GM18868 (cell line): ENCODE measurements around the gene TMTC1.

Experiments used
- ATAC-seq: cut with Tn5 transposase; IDR thresholded peaks from one replicate; pipeline ENCODE4 v1.9.1; 2021; ENCODE audit warnings: mild to moderate bottlenecking, moderate library complexity; ENCODE audit not compliant: unreplicated experiment

Gene TMTC1

DNA sequence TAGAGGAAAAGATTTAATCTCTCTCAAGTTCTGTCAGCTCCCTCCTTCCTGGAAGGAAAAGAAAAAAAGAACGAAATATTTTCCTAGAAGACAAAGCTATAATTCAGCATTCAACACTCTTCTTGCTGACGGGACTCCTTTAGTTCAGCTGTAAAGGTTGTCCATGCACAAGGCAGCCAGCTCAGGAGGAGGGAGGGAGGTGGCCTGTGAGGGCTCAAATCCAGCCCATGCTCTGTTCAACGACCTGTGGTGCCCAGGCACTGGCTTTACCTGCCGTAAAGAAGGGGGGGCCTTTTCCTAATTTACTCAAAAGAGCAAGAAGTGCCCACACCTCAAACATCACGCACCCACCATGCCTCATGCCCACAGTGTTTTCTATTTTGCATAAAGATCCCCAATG is 109.3 kb downstream of the TMTC1 start:
- ATAC-seq = no peak

DNA sequence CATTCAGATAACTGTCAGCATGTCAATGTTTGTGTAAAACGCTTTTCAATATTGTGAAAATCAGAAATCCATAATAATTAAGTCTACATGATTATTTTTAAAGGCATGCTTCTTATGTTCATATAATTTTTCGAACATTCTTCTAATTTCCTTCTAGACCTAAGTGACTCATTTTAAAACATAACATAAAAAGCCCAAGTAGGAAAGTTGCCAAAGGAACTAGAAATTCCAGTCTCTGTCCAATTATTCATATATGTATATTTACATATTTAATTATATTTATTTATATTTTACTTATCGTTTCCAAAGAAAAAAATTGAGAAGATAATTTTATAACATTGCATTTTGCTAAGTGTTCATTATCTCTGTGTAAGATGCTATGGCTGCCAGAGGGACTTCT is 110.4 kb downstream of the TMTC1 start:
- ATAC-seq = no peak

DNA sequence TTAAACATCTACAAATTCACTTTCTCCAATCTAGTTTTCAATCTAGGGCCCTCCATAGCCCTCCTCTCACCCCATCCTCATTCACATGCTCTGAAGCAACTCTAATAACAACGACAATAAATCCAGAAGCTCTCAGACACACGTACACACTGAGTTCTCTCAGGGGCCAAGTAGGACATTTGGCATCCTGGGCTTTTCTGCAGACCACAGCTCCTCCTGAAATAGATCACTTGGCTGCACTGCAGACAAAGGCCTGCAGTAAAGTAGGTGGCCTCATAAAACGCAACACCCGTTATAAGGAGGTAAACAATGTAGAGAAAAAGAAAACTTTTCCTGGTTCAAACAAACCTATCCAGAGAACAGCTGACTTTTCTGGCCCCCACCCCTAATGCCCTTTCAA is 111.2 kb downstream of the TMTC1 start:
- ATAC-seq = no peak

DNA sequence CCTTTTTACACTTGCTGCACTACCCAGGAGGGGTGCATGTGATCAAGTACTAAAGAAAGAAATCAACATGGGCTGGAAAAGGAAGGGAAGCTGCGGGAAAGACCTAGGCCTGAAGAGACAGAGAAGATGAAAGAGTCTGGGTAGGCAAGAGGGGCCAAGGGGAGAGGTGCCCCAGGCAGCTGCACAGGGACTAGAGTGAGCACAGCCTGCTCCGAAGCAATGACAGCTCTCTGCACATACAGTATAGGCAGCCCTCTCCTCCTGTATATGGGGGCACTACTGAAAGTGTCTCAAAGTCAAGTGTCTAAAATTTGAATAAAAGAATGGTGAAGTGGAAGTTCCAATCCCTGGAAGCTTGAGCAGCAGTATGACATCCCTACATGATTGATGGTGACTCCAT is 112.0 kb downstream of the TMTC1 start:
- no peak for ATAC-seq

DNA sequence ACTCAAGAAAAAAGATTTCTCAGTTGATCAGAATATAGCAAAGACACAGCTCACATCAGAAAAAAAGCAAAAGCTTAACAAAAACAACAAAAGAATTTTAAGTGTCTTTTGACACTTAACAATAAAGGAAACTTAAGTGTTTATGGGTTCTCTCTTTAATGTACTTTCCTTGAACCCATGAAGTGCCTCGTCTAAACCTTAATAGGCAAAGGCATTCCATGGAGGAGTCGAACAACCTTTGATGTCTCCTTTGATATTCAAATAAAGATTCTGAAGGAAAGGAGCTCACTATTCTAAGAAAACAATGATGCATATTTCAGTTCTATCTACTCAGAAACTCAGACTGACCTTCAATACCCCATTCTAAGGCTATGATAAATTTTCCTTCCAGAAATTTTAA is 116.7 kb downstream of the TMTC1 start:
- no peak for ATAC-seq

DNA sequence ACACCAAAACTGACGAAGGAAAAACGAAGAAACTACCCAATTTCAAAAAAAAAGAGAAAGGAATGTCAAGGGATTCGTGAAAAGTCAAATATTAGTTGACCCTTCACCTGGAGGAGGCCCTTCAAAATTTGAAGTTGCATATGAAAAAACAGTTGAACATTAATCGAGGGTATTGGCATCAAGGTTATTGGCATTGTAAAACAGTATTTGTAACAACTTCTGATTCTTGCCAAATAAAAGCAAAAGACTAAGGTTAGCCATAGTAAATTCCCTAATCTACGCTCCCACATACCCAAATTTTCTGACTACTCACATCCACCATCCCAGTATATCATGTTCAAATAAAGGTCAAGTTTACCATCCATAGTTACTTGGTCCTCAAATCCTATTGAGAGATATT is 118.6 kb downstream of the TMTC1 start:
- ATAC-seq = no peak

DNA sequence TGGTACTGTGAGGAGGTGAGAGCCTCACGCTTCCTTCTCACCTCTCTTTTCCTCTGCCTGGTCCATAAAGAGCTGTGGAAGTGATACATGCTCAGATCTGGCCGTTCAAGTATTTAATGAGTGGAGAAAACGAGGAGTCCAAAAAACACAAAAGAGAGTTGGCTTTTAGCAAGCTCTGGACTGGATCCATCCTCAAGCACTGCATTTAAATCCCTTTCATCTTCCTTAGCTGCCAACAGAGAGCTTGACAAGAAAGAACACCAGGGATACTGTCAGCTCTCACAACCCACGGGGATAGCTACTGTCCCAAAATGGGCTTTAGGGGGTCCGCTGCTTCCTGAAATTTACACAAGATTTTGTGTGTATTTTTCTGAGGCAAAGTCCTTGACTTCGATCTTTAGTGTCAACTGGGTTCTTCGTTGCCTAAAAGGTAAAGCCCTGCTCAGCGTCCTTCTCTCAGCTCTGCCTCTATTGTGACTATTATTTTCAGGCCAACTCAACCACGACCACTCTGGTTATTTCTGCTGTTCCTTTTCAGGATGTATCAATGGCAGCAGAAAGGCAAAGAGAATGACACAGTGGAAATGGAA is 120.9 kb downstream of the TMTC1 start:
- ATAC-seq = no peak

DNA sequence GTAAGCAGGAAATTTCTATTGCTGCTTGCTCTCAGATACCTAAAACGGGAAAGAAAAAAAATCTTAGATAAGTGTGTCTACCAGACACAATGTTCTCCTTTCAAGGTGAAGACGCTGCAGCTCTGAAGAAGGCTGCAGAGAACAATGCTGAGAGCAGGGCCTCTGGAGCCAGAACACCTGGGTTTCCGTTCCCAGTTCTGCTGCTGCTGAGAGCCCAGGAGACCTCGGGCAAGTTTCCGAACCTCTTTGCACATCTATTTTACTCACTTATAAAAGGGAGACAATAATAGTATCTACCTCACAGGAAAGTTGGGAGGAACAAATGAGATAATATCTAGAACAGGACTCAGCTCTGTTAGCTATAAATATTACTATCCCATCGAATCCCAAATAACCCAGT is 122.9 kb downstream of the TMTC1 start:
- no peak for ATAC-seq

DNA sequence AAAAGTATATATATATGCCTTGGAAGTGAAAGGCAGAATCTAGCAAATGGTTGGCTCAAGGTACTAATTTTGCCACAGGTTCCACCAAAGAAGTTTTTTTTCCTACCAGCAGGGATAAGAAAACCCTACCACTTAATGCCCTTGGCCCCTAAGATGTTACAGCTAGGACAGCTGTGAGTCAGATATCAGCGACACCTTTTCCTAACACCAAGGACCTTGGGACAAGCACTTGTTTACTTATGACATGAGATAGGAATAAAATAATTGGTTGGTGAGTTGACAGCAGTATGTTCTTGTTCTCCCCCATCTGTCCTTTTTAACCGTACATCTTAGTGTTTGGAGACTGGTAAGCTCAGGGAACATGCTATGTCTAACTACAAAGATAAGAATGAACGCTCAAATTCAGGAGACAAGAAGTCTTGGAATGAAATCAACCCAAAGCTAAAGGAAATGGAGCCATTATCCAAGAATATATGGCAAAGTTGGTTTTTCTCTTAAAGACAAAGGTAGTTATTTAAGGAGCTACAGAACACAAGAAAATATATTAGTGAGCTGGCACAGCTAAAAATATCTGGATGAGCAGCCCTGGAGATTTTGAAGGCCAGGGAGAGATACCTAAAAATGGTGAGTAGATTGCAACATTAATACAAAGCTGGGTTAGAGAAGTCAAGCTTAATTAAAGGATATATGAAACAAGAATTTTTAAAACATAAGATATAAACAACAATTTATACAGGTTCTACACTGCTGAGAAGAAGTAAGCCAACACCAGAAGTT is 126.8 kb downstream of the TMTC1 start:
- no peak for ATAC-seq

DNA sequence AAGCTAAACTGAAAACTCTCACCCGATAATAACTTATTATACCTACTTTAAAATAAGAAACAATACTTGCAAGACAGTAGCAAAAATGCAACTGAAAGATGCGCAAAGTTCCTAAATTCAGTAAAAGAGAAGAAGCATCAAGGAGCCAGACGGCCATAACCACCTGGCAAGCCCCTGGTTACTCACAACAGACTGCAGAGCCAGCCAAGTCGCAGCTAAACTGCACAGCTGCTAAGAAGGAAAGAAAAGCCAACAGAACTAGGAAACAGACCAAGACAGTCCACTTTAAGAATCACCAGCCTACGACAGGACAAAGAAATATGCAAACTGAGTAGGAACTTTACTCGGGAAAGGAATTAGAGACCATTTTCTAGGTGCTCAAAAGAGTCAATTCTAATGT is 127.9 kb downstream of the TMTC1 start:
- ATAC-seq = peak; percentile 57

DNA sequence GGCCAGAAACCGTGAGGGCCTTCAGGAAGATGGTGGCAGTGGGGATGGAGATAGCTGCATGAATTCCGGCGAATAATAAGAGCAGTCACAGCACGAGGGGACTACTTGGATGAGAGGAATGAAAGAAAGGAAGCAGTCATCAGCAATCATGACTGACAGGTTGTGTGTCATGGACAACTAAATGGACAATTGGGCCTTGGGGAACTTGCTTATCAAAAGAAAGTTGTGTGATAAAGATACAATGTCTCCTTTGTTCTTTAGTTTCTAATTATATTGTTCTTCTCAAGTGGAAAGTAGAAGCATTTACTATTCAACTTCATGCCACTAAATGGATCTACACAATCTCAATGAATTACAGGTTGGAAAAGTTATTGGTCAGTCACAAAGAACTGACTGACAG is 130.5 kb downstream of the TMTC1 start:
- no peak for ATAC-seq

DNA sequence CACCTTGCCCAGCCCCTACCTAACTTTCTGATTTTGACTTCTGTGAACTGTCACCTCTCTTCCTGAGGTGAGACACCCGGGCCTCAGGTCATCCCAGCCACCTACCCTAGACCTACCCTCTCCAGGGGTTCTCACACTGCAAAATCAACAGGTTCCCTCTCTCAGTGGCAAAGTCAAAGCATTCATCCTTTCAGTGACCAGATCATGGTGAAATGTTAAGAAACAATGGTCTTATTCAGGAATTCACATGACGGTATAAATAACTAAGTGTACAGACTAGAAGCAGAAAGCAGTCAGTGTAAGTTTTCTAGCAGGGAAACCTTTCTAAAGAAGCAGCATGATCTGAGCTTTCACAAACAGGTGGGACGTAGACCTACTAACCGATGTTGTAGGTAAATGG is 133.4 kb downstream of the TMTC1 start:
- ATAC-seq = no peak

DNA sequence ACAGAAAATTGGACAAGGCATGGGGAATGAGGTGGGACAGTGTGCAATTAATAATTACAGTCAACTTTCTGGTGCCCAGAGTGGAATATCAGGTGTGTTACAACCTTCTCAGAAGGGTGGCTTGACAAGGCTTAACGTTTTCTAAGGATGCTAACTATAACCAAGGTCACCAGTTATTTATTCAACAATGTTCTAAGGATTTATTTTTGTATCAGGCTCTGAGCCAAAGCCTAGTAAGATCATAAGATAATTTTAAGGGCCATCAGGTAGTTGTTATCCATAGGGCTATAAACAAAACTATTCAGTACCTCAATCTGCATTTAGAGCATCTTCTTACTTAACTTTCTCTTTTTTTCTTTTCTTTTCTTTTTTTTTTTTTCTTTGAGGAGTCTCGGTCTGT is 134.0 kb downstream of the TMTC1 start:
- no peak for ATAC-seq

DNA sequence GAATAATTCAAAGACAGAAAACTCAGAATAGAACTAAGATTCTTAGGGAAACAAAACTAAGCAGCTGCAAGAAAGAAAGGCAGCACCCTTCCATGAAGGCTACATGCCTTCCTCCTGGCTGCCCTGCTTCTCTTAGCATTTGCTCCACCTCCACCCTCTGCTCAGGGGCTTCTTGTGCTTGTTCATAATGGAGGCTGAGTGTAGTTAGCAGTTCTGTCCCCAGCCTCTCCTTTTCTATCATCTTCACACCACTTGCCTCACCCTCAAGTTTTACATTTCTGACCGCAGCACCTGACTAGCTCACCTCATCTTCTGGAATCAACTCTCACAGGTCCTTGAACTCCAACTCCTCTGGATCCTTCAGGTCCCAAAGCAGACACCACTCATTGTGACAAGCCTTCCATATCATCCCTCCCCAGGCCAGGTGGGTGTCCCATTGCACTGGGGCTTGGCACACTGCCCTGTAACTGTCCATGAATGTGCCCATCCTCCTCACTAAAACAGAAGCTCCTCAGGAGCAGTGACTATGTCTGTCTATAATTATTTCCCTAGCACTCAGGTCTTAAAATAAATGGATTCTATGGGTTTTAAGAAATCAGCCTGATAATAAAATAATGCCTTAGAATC is 139.1 kb downstream of the TMTC1 start:
- ATAC-seq = no peak

DNA sequence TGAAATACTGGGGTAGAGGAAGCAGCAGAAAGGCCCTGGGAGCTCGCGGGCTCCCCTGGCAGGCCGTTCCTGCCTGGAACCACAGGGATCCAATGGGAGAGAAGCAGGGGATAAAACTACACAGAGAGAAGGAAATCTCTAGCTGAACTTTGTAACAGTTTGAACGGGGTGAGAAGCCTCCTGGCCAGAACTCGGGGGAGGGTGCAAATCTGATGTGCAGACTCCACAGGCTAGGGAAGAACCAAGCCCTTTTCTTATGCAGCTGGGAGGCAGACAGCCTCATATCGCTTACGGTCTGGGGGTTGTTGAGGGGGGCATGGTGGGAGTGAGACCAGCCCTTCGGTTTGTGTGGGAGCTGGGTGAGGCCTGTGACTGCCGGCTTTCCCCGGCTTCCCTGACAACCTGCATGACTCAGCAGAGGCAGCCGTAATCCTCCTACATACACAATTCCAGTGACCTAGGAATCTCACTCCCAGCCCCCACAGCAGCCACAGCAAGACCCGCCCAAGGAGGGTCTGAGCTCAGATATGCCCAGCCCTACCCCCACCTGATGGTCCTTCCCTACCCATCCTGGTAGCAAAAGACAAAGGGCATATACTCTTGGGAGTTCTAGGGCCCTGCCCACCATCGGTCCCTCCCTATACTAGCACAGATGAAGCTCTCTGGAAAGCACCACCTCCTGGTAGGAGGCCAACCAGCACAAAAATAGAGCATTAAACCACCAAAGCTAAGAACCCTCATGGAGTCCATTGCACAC is 143.0 kb downstream of the TMTC1 start:
- ATAC-seq = no peak

DNA sequence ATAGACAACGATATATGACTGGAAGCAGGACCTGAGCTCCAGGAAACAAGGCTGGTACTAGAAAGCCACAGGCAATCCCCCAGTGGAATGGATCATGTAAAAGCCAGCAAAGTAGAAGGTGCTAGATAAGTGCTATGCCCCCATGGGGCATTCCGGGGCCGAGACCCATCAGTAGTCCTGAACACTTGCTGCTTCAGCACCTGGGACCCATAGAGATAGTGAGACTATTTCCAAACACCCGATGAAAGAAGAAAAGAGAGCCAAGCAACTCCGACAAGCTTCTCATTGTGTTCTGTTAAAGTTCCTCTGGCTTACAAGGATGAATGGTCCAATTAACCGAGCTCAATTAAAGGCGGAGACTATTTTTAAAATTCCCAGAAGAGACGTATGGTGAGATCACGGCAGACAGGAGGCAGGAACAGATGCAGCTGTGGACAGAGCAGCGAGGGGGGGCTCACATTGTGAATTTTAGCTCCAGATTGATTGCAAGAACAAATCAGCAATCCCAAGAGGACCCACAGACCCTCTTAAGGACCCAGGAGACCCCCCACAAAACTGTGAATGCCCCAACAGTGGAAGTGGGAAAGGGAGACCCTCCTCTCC is 143.7 kb downstream of the TMTC1 start:
- ATAC-seq = no peak

DNA sequence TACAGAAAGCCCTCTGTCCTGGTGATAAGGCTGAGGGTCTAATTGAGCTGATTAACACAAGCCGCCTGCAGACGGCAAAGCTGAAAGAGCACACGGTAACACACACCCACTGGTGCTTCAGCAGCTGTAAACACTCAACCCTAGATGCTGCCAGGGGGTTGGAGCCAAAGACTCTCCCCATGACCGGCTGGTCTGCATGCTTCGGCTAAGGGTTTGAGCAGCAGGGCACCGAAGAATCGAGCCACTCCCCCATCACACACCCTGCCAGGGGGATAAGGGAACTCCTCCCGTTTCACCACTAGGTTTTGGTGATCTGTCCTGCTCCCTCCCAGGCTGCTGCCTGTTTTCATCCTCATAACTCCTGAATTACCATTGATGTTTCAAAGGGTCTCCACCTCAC is 145.2 kb downstream of the TMTC1 start:
- ATAC-seq = no peak

DNA sequence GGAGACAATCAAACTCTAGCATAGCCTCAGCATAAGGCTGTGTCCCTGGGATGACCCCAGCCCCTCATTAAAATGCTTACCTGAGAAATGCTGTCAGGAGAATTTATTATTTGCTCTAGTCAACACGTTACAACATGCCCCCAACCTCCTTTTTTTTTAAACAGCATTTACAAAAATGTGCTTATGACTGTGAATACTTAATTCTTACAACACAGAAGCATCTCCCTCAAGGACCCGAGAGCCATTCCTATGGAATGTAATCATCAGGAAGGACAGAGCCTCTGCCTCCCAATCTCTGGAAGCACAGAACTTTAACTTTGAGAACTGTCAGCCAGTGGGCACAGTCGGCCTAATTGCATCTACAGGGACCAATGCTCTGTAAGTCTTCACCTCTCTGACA is 149.7 kb downstream of the TMTC1 start:
- ATAC-seq = no peak

DNA sequence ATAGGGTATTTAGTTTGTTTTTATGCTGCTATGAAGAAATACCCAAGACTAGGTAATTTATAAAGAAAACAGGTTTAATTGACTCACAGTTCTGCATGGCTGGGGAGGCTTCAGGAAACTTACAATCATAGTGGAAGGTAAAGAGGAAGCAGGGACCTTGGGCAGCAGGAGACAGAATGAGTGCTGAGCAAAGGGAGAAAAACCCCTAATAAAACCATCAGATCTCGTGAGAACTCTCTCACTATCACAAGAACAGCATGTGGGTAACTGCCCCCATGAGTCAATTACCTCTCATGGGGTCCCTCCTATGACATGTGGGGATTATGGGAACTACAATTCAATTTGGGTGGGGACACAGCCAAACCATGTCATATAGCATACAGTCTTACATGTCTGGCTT is 153.6 kb downstream of the TMTC1 start:
- ATAC-seq = peak; percentile 72

DNA sequence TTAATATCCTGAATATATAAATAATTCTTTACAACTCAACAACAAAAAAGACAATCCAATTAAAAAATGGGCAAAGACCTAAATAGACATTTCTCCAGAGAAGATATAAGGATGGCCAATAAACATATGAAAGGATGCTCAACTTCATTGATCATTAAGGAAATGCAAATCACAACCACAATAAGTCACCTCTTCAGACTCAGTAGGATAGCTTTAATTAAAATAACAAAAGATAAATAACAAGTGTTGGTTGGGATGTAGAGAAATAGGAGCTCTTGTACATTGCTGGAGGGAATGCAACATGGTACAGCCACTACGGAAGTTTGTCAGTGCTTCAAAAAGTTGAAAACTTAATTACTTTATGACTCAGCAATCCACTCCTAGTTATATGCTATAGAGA is 156.5 kb downstream of the TMTC1 start:
- ATAC-seq = no peak

DNA sequence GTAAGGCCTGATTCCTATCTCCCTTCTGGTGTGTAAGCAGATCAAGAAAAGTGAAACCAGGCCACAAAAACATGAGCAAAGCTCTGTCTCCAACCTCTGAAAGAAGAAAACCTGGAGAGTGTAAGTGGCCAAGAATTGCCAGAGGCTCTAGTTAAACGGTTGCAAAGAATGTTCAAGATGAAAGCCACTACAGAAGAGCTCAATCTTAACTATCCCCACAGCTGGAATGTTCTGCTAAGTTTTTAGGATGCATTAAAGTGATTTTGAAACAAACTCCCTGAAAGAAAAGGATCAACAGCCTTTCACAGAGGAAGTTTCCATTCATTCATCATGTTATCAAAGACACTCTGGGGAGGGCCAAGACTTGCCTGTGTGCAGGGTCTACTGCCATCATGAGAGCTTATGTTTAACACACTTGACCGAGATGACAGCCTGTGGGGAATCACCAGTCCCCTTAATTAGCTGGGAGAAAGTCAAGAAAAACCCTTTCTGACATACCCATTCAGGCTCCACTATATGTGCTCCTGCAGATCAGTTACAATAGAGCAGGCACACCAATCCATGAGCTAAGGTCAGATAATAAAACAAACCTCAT is 158.3 kb downstream of the TMTC1 start:
- ATAC-seq = peak; percentile 60
